ENCODE data around the gene FURIN. TPM values are rescaled to one million over a fixed set of nuclear protein-coding genes. Genes with fewer than 3 reads are reported as not detected.

Gene FURIN
- total RNA-seq, 2 experiments from 2014 or later, result 97.4 to 104 TPM

DNA sequence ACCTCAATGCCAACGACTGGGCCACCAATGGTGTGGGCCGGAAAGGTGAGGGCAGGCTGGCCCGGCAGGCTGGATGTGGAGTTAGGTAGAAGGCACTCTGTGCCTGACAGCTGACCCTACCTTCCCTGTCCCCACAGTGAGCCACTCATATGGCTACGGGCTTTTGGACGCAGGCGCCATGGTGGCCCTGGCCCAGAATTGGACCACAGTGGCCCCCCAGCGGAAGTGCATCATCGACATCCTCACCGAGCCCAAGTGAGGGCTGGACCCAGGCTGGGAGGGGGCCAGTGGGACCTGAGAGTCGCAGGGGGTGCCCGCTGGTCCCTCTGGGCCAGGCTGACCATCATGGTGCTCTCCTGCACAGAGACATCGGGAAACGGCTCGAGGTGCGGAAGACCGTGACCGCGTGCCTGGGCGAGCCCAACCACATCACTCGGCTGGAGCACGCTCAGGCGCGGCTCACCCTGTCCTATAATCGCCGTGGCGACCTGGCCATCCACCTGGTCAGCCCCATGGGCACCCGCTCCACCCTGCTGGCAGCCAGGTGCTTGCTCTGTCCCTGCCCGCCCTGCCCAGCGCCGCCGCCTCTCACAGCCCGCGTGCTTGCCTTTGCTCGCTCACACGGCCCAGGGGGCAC lies 11.5 kb downstream of the FURIN start:
- intact Hi-C loops (cut with DNase I, micrococcal nuclease), result loop anchor here (10.0 kb wide), 2 partner anchors 165 to 395 kb away; partner anchors contain the start of gene BLM (in 1 of the 2)
- Histone ChIP-seq H3K27me3 (ENCODE audit: control insufficient read depth in 1 of 2, insufficient read depth in 2 of 2, low read length in 2 of 2) (peaks cover 0 to 3% of the 10 kb centered on the region in 2 experiments), H3K9me3 (ENCODE audit: control insufficient read depth in 1 of 2, insufficient read depth in 1 of 2, low read length in 2 of 2) (no peaks in the 10 kb centered on the region), H3K27ac (ENCODE audit: low read depth in 1 of 2, low read length in 2 of 2) (no peak overlapping the region), H3K36me3 (ENCODE audit: insufficient read depth, low read length) (peaks cover 61% of the 10 kb centered on the region), H3K4me1 (ENCODE audit: insufficient read depth, low read length) (peaks cover 13% of the 10 kb centered on the region), H3K4me3 (ENCODE audit: low read length) (no peak overlapping the region)
- DNase-seq (peak in 1 of 14 experiments; percentile 20), ATAC-seq (ENCODE audit: poor library complexity) (no peak)
- Mint-ChIP-seq H3K36me3 (ENCODE audit: low read depth) (peaks cover 49% of the 10 kb centered on the region), H3K4me1 (ENCODE audit: low read depth) (peaks cover 2% of the 10 kb centered on the region), H3K4me3 (no peak overlapping the region), H3K9me3 (no peaks in the 10 kb centered on the region), H3K27ac (no peak overlapping the region), H3K27me3 (peaks cover 2% of the 10 kb centered on the region)
- ChIA-PET CTCF (no interaction called here), POLR2A (no interaction called here)
- TF ChIP-seq, protein P1, sequence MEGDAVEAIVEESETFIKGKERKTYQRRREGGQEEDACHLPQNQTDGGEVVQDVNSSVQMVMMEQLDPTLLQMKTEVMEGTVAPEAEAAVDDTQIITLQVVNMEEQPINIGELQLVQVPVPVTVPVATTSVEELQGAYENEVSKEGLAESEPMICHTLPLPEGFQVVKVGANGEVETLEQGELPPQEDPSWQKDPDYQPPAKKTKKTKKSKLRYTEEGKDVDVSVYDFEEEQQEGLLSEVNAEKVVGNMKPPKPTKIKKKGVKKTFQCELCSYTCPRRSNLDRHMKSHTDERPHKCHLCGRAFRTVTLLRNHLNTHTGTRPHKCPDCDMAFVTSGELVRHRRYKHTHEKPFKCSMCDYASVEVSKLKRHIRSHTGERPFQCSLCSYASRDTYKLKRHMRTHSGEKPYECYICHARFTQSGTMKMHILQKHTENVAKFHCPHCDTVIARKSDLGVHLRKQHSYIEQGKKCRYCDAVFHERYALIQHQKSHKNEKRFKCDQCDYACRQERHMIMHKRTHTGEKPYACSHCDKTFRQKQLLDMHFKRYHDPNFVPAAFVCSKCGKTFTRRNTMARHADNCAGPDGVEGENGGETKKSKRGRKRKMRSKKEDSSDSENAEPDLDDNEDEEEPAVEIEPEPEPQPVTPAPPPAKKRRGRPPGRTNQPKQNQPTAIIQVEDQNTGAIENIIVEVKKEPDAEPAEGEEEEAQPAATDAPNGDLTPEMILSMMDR (IDR thresholded peaks at IDR 0.05), result no peak

DNA sequence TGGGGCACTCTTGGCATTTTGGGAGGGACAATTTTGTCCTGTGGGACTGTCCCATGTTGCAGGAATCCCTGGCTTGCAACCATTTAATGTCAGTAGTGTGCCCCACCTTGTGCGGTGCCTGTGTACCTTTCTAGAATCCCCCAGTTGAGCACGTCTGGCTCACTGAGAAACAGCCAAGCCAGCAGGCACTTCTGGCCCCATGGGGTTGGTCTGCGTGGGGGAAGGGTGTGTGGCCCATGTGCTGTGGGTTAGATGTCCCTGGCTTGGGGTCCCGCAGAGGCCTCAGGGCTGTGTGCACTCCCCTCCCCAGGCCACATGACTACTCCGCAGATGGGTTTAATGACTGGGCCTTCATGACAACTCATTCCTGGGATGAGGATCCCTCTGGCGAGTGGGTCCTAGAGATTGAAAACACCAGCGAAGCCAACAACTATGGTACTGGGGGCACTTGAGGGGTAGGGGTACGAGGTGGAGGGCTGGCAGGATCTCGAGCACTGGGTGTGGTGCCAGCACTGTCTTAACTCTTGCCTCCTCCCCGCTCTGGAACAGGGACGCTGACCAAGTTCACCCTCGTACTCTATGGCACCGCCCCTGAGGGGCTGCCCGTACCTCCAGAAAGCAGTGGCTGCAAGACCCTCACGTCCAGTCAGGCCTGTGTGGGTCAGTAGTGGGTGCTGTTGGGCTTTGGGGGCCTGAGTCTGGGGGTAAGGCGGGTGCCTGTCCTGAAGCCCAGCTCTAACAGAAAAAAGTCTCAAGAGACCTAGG lies 12.2 kb downstream of the FURIN start:
- Mint-ChIP-seq H3K4me3 (no peak overlapping the region), H3K27me3 (peaks cover 8% of the 10 kb centered on the region), H3K27ac (no peak overlapping the region), H3K4me1 (ENCODE audit: low read depth) (peaks cover 7% of the 10 kb centered on the region), H3K9me3 (no peaks in the 10 kb centered on the region), H3K36me3 (ENCODE audit: low read depth) (peaks cover 49% of the 10 kb centered on the region)
- Histone ChIP-seq H3K4me3 (ENCODE audit: low read length) (no peak overlapping the region), H3K27ac (ENCODE audit: low read depth in 1 of 2, low read length in 2 of 2) (no peak overlapping the region), H3K27me3 (ENCODE audit: control insufficient read depth in 1 of 2, insufficient read depth in 2 of 2, low read length in 2 of 2) (peaks cover 3 to 5% of the 10 kb centered on the region in 2 experiments), H3K4me1 (ENCODE audit: insufficient read depth, low read length) (peaks cover 20% of the 10 kb centered on the region), H3K9me3 (ENCODE audit: control insufficient read depth in 1 of 2, insufficient read depth in 1 of 2, low read length in 2 of 2) (peaks cover 0 to 4% of the 10 kb centered on the region in 2 experiments), H3K36me3 (ENCODE audit: insufficient read depth, low read length) (peaks cover 60% of the 10 kb centered on the region)
- no peak for ATAC-seq (ENCODE audit: poor library complexity)
- TF ChIP-seq, protein P1 (IDR thresholded peaks at IDR 0.05), result no peak
- no peak for DNase-seq
- ChIA-PET POLR2A (no interaction called here), CTCF (no interaction called here)
- intact Hi-C loops (cut with DNase I, micrococcal nuclease), result loop anchor here in 1 of 2 experiments (10.0 kb wide), 1 partner anchor 396 kb away; no protein-coding TSS in a partner anchor

DNA sequence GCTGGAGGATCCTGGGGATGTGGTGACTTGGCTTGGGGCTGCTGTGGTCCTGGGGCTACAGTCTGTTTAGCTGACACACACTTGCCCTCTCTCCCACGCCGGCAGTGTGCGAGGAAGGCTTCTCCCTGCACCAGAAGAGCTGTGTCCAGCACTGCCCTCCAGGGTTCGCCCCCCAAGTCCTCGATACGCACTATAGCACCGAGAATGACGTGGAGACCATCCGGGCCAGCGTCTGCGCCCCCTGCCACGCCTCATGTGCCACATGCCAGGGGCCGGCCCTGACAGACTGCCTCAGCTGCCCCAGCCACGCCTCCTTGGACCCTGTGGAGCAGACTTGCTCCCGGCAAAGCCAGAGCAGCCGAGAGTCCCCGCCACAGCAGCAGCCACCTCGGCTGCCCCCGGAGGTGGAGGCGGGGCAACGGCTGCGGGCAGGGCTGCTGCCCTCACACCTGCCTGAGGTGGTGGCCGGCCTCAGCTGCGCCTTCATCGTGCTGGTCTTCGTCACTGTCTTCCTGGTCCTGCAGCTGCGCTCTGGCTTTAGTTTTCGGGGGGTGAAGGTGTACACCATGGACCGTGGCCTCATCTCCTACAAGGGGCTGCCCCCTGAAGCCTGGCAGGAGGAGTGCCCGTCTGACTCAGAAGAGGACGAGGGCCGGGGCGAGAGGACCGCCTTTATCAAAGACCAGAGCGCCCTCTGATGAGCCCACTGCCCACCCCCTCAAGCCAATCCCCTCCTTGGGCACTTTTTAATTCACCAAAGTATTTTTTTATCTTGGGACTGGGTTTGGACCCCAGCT lies 13.0 kb downstream of the FURIN start:
- ChIA-PET CTCF (interaction anchor here (1.1 kb wide), 1 partner anchor 234 kb away, joined by 3 read pairs; no protein-coding TSS in a partner anchor), POLR2A (no interaction called here)
- DNase-seq (no peak), ATAC-seq (ENCODE audit: poor library complexity) (no peak)
- no peak overlapping the region for H3K27ac ChIP-seq (ENCODE audit: low read depth in 1 of 2, low read length in 2 of 2)
- H3K36me3 Mint-ChIP-seq (ENCODE audit: low read depth), result peaks cover 46% of the 10 kb centered on the region
- no peak overlapping the region for H3K4me3 ChIP-seq (ENCODE audit: low read length)
- H3K4me3 Mint-ChIP-seq, result no peak overlapping the region
- peaks cover 13% of the 10 kb centered on the region for H3K4me1 Mint-ChIP-seq (ENCODE audit: low read depth)
- peaks cover 53% of the 10 kb centered on the region for H3K36me3 ChIP-seq (ENCODE audit: insufficient read depth, low read length)
- intact Hi-C loops (cut with DNase I, micrococcal nuclease), result loop anchor here in 1 of 2 experiments (10.0 kb wide), 1 partner anchor 397 kb away; no protein-coding TSS in a partner anchor
- no peak overlapping the region for H3K27ac Mint-ChIP-seq
- H3K27me3 ChIP-seq (ENCODE audit: control insufficient read depth in 1 of 2, insufficient read depth in 2 of 2, low read length in 2 of 2), result peaks cover 3 to 5% of the 10 kb centered on the region in 2 experiments
- peaks cover 15% of the 10 kb centered on the region for H3K27me3 Mint-ChIP-seq
- peaks cover 26% of the 10 kb centered on the region for H3K4me1 ChIP-seq (ENCODE audit: insufficient read depth, low read length)
- peaks cover 0 to 4% of the 10 kb centered on the region in 2 experiments for H3K9me3 ChIP-seq (ENCODE audit: control insufficient read depth in 1 of 2, insufficient read depth in 1 of 2, low read length in 2 of 2)
- TF ChIP-seq, protein P1 (IDR thresholded peaks at IDR 0.05), result no peak
- no peaks in the 10 kb centered on the region for H3K9me3 Mint-ChIP-seq

Measured in CD4-positive, alpha-beta T cell (primary cell).